ENCODE measurements around the gene TMEM132A. TPM values are rescaled to one million over a fixed set of nuclear protein-coding genes. Genes with fewer than 3 reads are reported as not detected.
A peak's percentile ranks its signal among the peaks of the same experiment; 100 is the strongest.

TMEM132A gene
- total RNA-seq, 6 experiments from 2014 or later: 0.76 to 4.2 (median 1.7) TPM

- H3K36me3 ChIP-seq: no peaks in the 10 kb centered on the region
- H3K27ac ChIP-seq: no peak overlapping the region
- TF ChIP-seq POLR2A (IDR thresholded peaks at IDR 0.05) (no peak), CTCF (IDR thresholded peaks at IDR 0.05) (no peak)
- intact Hi-C loops (cut with DNase I): no loop called here
- H3K9me3 ChIP-seq: no peaks in the 10 kb centered on the region
- H3K27me3 ChIP-seq: no peaks in the 10 kb centered on the region
- H3K4me1 ChIP-seq: no peaks in the 10 kb centered on the region
- 65% methylated on average over 7 of the region's 10 CpGs for WGBS (ENCODE audit: insufficient coverage, low coverage, low lambda C conversion rate, missing lambda C conversion rate)
- ATAC-seq (peak in 3 of 4 donors; percentile 25 to 40 (median 35)), DNase-seq (no peak)
- no peak overlapping the region for H3K4me3 ChIP-seq
Observed at GRCh38 chr11:60978546-60979380, 54.5 kb downstream of the TMEM132A start.

DNA sequence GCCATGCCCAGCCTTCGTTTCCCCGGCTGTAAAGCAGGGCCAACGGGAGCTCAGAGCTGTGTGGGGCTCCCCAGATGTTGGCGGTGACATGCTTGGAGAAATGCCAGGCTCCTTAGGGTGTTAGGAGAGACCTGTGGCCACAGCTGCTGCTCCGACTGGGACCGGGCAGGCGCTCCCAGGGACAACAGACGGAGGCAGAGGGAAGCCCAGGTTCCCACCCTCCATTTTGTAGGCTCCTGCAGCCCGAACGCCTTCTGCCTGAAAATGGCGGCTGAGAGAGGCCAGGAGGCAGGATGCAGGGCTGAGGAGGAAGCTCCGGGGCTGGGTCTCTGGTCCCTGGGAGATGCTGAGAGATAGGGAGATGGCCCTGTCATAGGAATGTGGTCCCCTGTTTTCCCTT is 57.3 kb downstream of the TMEM132A start:
- H3K4me1 ChIP-seq: no peaks in the 10 kb centered on the region
- H3K4me3 ChIP-seq: no peak overlapping the region
- intact Hi-C loops (cut with DNase I): loop anchor here in 1 of 2 donors (10.0 kb wide), 1 partner anchor 143 kb away; no protein-coding TSS in a partner anchor
- WGBS (ENCODE audit: insufficient coverage, low coverage, low lambda C conversion rate, missing lambda C conversion rate): 76% methylated on average over 2 of the region's 12 CpGs
- no peak for ATAC-seq
- no peaks in the 10 kb centered on the region for H3K9me3 ChIP-seq
- no peaks in the 10 kb centered on the region for H3K36me3 ChIP-seq
- H3K27ac ChIP-seq: no peak overlapping the region
- no peaks in the 10 kb centered on the region for H3K27me3 ChIP-seq
- TF ChIP-seq CTCF (IDR thresholded peaks at IDR 0.05) (no peak), POLR2A (IDR thresholded peaks at IDR 0.05) (no peak)
- DNase-seq: no peak

DNA sequence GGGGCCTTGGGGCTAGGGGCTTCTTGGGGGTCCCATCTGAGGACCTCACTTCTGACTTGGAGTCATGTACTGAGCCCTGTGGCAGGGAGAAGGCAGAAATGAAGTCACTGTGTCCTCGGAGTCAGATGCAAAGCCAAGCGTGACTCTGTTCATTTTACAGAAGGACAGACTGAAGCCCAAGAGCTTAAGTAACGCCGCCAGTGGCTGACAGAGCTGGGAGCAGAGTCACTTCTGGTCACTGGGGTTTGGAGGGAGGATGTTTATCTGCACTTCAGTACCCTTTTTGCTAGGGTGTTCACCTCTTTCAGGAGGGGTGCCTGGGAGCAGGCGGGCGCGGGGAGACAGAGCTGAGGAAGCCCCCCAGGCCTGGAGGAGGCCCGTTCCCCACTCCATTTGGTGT is 57.9 kb downstream of the TMEM132A start:
- Histone ChIP-seq H3K27me3 (no peaks in the 10 kb centered on the region), H3K4me1 (no peaks in the 10 kb centered on the region), H3K4me3 (no peak overlapping the region), H3K27ac (no peak overlapping the region), H3K9me3 (no peaks in the 10 kb centered on the region), H3K36me3 (no peaks in the 10 kb centered on the region)
- ATAC-seq (peak in 1 of 4 donors; percentile 55), DNase-seq (no peak)
- intact Hi-C loops (cut with DNase I): loop anchor here in 1 of 2 donors (10.0 kb wide), 1 partner anchor 143 kb away; no protein-coding TSS in a partner anchor
- TF ChIP-seq POLR2A (IDR thresholded peaks at IDR 0.05) (no peak), CTCF (IDR thresholded peaks at IDR 0.05) (no peak)
- 73% methylated on average over 2 of the region's 8 CpGs for WGBS (ENCODE audit: insufficient coverage, low coverage, low lambda C conversion rate, missing lambda C conversion rate)

DNA sequence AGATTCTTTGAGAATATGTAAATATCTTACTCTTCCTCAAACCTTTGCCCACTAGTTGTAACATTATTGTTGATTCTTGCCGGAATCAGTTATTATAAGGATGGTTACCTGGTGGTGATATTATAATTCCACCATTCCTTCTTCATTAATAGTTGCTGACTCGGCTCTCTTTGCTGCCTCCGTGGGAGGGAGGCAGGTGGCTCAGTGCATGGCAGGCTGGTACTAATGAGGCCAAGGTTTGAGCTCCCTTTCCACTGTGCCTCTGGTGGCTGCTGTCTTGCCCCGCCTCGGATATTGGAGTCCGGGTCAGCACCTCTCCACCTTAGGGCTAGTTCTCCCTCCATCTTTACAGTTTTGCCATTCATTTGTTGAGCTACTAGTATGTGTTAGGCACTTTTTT is 59.9 kb downstream of the TMEM132A start:
- H3K36me3 ChIP-seq: no peaks in the 10 kb centered on the region
- TF ChIP-seq CTCF (IDR thresholded peaks at IDR 0.05) (no peak), POLR2A (IDR thresholded peaks at IDR 0.05) (no peak)
- ATAC-seq (no peak), DNase-seq (no peak)
- H3K27me3 ChIP-seq: no peaks in the 10 kb centered on the region
- no peaks in the 10 kb centered on the region for H3K9me3 ChIP-seq
- H3K27ac ChIP-seq: no peak overlapping the region
- intact Hi-C loops (cut with DNase I): loop anchor here in 1 of 2 donors (10.0 kb wide), 1 partner anchor 141 kb away; no protein-coding TSS in a partner anchor
- no peaks in the 10 kb centered on the region for H3K4me1 ChIP-seq
- H3K4me3 ChIP-seq: no peak overlapping the region
- WGBS (ENCODE audit: insufficient coverage, low coverage, low lambda C conversion rate, missing lambda C conversion rate): 55% methylated on average over 4 of the region's 6 CpGs
